ENCODE measurements around the gene NRP1.

Gene NRP1

GRCh38 chr10:33370434-33370930 lies 36.0 kb upstream of the NRP1 start:
- H3K4me1 ChIP-seq: no peaks in the 10 kb centered on the region
- no peak for TF ChIP-seq CTCF (IDR thresholded peaks at IDR 0.05)
- no peak for DNase-seq
- H3K27me3 ChIP-seq: no peaks in the 10 kb centered on the region
- H3K4me3 ChIP-seq: no peak overlapping the region
- no peak overlapping the region for H3K27ac ChIP-seq
- no peaks in the 10 kb centered on the region for H3K36me3 ChIP-seq
- intact Hi-C loops (cut with DNase I; ENCODE audit: low total_unique reads): no loop called here
- H3K9me3 ChIP-seq: peaks cover 0 to 14% (median 13%) of the 10 kb centered on the region in 3 donors

GRCh38 chr10:33368086-33368485 lies 33.6 kb upstream of the NRP1 start:
- TF ChIP-seq CTCF (IDR thresholded peaks at IDR 0.05): no peak
- intact Hi-C loops (cut with DNase I; ENCODE audit: low total_unique reads): no loop called here

GRCh38 chr10:33365871-33366411 lies 31.5 kb upstream of the NRP1 start:
- H3K27ac ChIP-seq: no peak overlapping the region
- DNase-seq: no peak

More at GRCh38 chr10:33368086-33368485, 33.6 kb upstream of the NRP1 start:
- H3K4me3 ChIP-seq: no peak overlapping the region
- DNase-seq: no peak
- H3K27ac ChIP-seq: no peak overlapping the region
- no peaks in the 10 kb centered on the region for H3K27me3 ChIP-seq
- H3K9me3 ChIP-seq: peaks cover 0 to 14% (median 13%) of the 10 kb centered on the region in 3 donors
- H3K36me3 ChIP-seq: no peaks in the 10 kb centered on the region
- no peaks in the 10 kb centered on the region for H3K4me1 ChIP-seq

GRCh38 chr10:33365301-33365700 lies 30.8 kb upstream of the NRP1 start:
- peaks cover 0 to 14% (median 13%) of the 10 kb centered on the region in 3 donors for H3K9me3 ChIP-seq
- no peak for TF ChIP-seq CTCF (IDR thresholded peaks at IDR 0.05)
- no peaks in the 10 kb centered on the region for H3K27me3 ChIP-seq
- intact Hi-C loops (cut with DNase I; ENCODE audit: low total_unique reads): no loop called here
- H3K27ac ChIP-seq: no peak overlapping the region
- no peak for DNase-seq
- no peaks in the 10 kb centered on the region for H3K36me3 ChIP-seq
- no peak overlapping the region for H3K4me3 ChIP-seq
- H3K4me1 ChIP-seq: no peaks in the 10 kb centered on the region

More at GRCh38 chr10:33365871-33366411, 31.5 kb upstream of the NRP1 start:
- Histone ChIP-seq H3K4me3 (no peak overlapping the region), H3K27me3 (no peaks in the 10 kb centered on the region), H3K4me1 (no peaks in the 10 kb centered on the region), H3K9me3 (peaks cover 0 to 14% (median 13%) of the 10 kb centered on the region in 3 donors), H3K36me3 (no peaks in the 10 kb centered on the region)
- intact Hi-C loops (cut with DNase I; ENCODE audit: low total_unique reads): no loop called here
- no peak for TF ChIP-seq CTCF (IDR thresholded peaks at IDR 0.05)

DNA sequence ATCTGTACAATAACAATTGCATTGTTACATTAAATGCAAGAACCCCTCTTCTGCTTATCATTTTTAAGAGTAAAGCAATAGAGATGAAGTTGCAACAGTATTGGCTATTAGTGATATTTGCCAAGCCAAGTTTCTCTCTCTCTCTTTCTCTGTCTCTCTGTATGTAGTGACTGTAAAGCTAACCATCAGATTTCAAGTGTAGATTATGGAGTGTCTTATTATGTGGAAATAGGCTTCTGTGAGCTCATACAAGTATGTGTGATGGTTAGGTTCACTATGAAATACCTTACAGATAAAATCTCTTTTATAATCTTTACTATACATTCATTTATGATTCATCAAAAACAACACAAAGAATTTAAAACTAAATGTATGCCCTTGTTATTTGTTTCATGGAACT lies 28.6 kb upstream of the NRP1 start:
- Histone ChIP-seq H3K9me3 (peaks cover 0 to 14% (median 13%) of the 10 kb centered on the region in 3 donors), H3K36me3 (no peaks in the 10 kb centered on the region), H3K27me3 (no peaks in the 10 kb centered on the region), H3K4me1 (no peaks in the 10 kb centered on the region), H3K4me3 (no peak overlapping the region), H3K27ac (no peak overlapping the region)
- no peak for DNase-seq
- TF ChIP-seq CTCF (IDR thresholded peaks at IDR 0.05): no peak
- intact Hi-C loops (cut with DNase I; ENCODE audit: low total_unique reads): no loop called here
